Measurements from ENCODE around the gene LRRC8B.

DNA sequence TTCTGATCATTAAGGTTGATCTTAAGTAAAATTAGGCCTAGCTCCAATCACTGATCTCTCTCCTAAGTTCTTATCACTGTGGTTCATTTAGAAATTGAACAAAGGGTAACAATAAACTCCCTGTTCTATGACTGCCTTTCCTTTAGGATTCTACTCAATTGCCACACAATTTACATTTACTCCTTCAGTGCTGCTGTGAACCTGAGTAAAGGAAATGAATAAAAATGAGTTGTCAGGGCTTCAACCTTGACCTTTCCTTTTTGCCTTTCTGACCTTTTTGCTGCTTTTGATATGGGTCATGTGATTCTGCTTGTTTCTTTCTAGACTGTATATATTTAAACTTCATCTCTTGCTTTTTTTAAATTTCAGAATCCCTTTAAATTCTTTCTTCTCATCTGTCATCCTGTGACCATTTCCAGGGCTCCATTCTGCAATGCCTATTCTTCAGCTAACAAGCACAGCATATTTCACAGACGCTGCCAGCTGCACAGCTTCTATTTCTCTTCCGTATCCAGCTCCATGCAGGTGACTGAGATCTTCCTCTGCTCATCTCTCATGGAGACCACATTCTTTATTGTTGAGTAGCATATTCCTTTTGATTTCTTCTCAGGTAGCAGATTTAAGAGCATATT is 3.2 kb downstream of the LRRC8B start:
- TF ChIP-seq, protein P1, sequence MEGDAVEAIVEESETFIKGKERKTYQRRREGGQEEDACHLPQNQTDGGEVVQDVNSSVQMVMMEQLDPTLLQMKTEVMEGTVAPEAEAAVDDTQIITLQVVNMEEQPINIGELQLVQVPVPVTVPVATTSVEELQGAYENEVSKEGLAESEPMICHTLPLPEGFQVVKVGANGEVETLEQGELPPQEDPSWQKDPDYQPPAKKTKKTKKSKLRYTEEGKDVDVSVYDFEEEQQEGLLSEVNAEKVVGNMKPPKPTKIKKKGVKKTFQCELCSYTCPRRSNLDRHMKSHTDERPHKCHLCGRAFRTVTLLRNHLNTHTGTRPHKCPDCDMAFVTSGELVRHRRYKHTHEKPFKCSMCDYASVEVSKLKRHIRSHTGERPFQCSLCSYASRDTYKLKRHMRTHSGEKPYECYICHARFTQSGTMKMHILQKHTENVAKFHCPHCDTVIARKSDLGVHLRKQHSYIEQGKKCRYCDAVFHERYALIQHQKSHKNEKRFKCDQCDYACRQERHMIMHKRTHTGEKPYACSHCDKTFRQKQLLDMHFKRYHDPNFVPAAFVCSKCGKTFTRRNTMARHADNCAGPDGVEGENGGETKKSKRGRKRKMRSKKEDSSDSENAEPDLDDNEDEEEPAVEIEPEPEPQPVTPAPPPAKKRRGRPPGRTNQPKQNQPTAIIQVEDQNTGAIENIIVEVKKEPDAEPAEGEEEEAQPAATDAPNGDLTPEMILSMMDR (conservative IDR thresholded peaks at IDR 0.05 in 1 of 2, IDR thresholded peaks at IDR 0.05 in 1 of 2; ENCODE audit: low read depth in 1 of 2, low read length in 2 of 2), result no peak
- no peak for TF ChIP-seq EZH2 (IDR thresholded peaks at IDR 0.05; ENCODE audit: low read length, missing control alignments)

All from fibroblast of lung (primary cell).